Hematopoietic multipotent progenitor cell treated with erythropoietin and hydrocortisone succinate and interleukin-3 and kit ligand, for 6 days (in vitro differentiated cells): ENCODE data around the gene TMEM248.
A peak's percentile ranks its signal among the peaks of the same experiment; 100 is the strongest.
"Not testable (repeated sequence)": the region's sequence is repeated elsewhere in the genome, so short reads cannot be mapped to it uniquely, and the experiment has no call there.

Experiments used
- DNase-seq: peaks from one replicate; pipeline ENCODE4 v3.0.0-alpha.2; 2015

Gene TMEM248

GRCh38 chr7:66920769-66921395 is at the start of gene TMEM248:
TMEM248 (plus strand) TSS chr7:66921225; CDS start chr7:66941866, 20,641 bp downstream.
- peak; percentile 95 for DNase-seq

- no peak for DNase-seq
These were observed 47.5 kb upstream of the TMEM248 start for GRCh38 chr7:66873476-66873875.

- peak; percentile 8 for DNase-seq
These were observed 43.3 kb upstream of the TMEM248 start for GRCh38 chr7:66877577-66878300.

GRCh38 chr7:66878301-66878685 is 42.7 kb upstream of the TMEM248 start:
- DNase-seq: not testable (repeated sequence)

GRCh38 chr7:66880053-66880452 is 41.0 kb upstream of the TMEM248 start:
- DNase-seq: no peak

- not testable (repeated sequence) for DNase-seq
These were observed 40.4 kb upstream of the TMEM248 start for GRCh38 chr7:66880577-66880976.

GRCh38 chr7:66883716-66884115 is 37.3 kb upstream of the TMEM248 start:
- no peak for DNase-seq

- DNase-seq: not testable (repeated sequence)
These were observed 36.5 kb upstream of the TMEM248 start for GRCh38 chr7:66884556-66884955.

- DNase-seq: no peak
These were observed 34.9 kb upstream of the TMEM248 start for GRCh38 chr7:66886152-66886551.

GRCh38 chr7:66888223-66888622 is 32.8 kb upstream of the TMEM248 start:
- DNase-seq: not testable (repeated sequence)

- DNase-seq: peak; percentile 45
These were observed 26.5 kb upstream of the TMEM248 start for GRCh38 chr7:66894463-66895080.

- DNase-seq: no peak
These were observed 24.6 kb upstream of the TMEM248 start for GRCh38 chr7:66896441-66896840.

GRCh38 chr7:66899552-66900280 is 21.3 kb upstream of the TMEM248 start:
- no peak for DNase-seq

GRCh38 chr7:66901941-66902843 is 18.8 kb upstream of the TMEM248 start:
- no peak for DNase-seq

GRCh38 chr7:66902844-66903180 is 18.2 kb upstream of the TMEM248 start:
- no peak for DNase-seq

GRCh38 chr7:66903360-66904062 is 17.5 kb upstream of the TMEM248 start:
- DNase-seq: no peak

- DNase-seq: no peak
These were observed 16.9 kb upstream of the TMEM248 start for GRCh38 chr7:66904063-66904593.

- no peak for DNase-seq
These were observed 15.7 kb upstream of the TMEM248 start for GRCh38 chr7:66905278-66905677.

GRCh38 chr7:66905689-66906088 is 15.3 kb upstream of the TMEM248 start:
- peak; percentile 38 for DNase-seq

GRCh38 chr7:66907731-66908130 is 13.3 kb upstream of the TMEM248 start:
- no peak for DNase-seq

- peak; percentile 65 for DNase-seq
These were observed 12.4 kb upstream of the TMEM248 start for GRCh38 chr7:66908598-66908997.
